Stimulated activated CD8-positive, alpha-beta memory T cell treated with anti-CD3 and anti-CD28 coated beads, Interleukin-7, amount 100 ng/mL, for 24 hours (primary cell): ENCODE results near the gene CDH12.
"Not testable (repeated sequence)": the region's sequence is repeated elsewhere in the genome, so short reads cannot be mapped to it uniquely, and the experiment has no call there.

ENCODE experiments used
- DNase-seq: peaks from one replicate; pipeline ENCODE4 v3.0.0-alpha.2; 2020; ENCODE audit warnings: low read depth

The CDH12 gene

DNA sequence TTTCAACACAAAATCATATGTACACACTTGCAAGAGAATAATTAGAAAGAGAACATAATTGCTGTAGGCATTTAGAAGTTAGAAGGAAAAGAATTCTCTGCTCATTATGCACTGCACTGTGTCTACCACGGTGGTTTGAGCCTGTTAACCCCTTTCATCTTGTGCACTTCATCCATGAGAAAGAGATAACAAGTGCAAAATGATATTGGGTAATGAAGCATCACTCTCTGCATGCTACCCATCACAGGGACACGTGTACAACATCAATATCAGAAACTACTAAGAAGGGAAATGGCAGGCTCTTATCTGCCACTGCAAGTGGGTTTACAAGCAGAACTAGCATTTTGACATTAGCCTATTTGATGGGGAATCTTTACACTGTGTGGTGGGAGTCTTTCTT is 202.6 kb downstream of the CDH12 start:
- no peak for DNase-seq

DNA sequence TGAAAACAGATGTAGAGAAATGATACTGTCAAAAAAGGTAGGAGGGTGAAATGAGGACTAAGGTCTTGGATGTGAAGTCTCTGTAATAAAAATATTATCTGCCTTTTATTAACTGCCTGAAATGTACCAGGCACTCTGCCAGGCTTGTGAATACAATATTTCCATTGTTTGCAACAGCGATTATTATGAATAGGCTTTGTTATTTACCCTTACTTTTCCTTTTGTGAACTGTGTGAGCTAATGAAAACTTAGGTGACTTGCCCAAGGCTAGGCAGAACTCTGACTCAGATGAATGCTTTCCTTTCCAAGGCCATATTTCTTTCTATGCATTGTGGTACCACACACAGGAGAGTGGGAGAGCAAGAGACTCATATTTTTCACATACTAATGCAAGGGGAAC is 204.1 kb downstream of the CDH12 start:
- no peak for DNase-seq

DNA sequence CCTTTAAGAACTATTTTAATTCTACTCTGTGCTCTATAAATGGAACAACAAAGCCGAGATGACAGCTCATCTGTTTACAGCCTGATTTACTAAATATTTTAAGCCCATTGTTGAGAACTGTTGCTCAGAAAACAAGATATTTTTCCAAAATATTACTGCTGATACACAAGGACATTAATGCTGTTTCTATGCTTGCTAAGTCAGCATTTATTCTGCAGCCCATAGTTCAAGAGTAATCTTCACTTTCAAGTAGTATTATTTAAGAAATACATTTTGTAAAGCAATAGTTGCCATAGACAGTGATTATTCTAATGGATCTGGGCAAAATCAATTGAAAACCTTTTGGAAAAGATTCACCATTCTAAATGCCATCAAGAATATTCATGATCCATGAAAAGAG is 208.3 kb downstream of the CDH12 start:
- no peak for DNase-seq

DNA sequence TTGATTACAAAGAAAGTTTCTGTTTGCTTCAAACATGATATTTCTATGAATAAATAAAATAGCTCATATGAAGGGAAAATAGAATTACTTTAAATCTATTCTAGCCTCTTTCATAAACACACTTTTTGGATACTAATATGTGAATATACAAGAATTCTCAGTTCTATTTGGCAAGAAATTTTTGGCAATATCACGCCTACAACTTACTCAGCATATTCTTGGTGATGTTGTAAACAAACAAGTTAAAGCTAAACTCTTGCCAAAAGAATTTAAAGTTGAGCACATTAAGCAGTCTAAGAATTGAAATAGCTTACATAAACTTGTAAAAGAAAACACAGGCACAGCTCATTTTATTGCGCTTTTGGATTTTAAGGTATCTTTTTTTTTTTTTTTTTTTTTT is 209.8 kb downstream of the CDH12 start:
- no peak for DNase-seq

DNA sequence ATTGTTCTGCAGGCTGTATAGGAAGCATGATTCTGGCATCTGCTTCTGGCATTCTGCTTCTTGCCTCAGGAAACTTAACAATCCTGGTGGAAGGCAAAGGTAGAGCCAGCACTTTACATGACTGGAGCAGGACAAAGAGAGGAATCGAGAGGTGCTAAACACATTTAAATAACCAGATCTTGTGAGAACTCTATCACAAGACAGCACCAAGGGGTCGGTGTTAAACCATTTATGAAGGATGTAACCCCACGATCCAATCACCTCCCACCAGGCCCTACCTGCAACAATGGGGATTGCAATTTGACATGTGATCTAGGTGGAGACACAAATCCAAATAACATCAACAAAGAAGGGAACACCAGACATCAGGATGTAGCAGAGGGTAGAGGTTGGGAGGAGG is 221.5 kb downstream of the CDH12 start:
- no peak for DNase-seq

DNA sequence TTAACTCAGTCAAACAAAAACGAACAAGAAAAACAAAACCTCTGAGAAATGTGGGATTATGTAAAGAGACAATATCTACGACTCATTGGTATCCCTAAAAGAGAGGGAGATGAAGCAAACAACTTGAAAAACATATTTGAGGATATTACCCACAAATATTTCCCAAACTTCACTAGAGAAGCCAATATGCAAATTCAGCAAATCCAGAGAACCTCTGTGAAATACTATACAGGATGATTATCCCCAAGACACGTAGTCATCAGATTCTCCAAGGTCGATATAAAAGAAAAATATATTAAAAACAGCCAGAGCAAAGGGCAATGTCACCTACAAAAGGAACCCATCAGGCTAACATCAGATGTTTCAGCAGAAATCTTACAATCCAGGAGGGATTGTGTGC is 226.1 kb downstream of the CDH12 start:
- no peak for DNase-seq

DNA sequence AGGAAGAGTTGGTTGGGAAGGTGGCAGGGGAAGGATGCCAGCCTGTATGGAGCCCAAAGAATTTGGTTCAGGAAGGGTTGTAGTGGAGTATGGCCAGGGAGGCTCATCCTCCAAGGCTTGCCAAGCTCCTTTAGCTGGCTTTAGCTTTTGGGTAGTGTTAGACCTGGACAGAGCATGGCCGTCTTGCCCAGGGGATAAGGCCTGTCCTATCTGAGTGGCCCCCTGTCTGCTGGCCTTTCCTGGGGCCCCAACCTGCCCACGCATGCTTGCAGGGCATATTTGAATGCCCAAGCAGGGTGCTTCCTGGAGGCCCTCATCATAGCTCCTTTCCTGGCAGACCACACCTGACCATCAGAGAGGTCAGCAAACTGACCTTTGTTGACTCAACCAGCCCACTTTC is 227.7 kb downstream of the CDH12 start:
- no peak for DNase-seq

DNA sequence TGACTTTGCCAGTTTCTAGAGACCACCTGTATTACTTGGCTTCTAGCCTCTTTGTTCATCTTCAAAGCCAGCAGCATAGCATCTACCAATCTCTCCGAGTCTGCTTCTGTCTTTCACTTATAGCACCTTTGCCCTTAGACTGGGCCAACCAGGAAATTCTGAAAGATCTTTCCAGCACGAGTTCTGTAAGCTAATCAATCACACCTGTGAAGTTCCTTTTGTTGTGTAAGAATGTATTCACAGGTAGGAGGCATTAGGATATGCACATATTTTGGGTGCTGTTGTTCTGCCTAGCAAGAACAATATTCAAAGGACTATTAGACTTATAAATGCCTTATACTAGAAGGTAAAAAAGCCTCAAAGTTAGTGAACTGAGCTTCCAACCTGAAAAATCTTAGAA is 232.1 kb downstream of the CDH12 start:
- no peak for DNase-seq

DNA sequence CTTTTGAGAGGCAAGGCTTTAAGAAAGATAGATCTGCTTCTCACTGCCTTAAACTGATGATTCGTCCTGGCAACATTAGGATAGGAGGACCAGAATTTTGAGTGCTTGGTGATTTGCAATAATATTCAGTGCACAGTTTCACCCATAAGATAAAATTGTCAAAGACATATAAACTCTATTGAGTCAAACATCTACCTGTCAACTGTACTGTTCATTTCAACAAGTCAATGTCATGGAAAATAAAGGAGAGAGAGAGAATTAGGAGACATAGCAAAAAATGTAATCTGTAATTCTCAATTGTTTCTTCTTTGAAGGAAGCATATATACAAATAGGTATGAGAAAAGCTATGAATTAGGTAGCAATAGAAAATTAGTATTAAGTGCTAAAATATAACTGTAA is 237.2 kb downstream of the CDH12 start:
- DNase-seq: no peak

DNA sequence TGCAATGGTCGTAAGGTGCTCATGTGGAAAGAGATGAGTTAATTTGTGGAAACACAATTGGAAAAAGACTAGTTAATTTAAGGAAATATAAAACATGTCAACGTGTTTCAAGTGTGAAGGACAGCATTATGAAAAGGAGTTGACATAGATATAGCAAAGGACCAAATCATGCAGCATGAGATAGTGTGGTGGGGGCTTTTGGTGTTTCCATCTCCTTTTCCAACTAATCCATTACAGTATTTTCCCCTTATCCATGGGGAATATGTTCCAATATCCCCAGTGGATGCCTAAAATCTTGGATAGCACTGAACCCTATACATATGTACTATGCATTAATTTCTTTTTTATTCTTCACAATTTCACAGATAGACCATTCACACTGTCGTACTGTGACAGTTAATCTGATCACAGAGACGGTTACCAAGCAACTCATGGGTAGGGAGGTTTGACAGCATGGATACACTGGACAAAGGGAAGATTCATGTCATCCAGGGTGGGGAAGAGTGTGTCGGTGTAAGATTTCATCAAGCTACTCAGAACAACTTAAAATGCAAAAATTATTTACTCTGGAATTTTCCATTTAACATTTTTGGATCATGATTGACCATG is 238.6 kb downstream of the CDH12 start:
- DNase-seq: no peak

DNA sequence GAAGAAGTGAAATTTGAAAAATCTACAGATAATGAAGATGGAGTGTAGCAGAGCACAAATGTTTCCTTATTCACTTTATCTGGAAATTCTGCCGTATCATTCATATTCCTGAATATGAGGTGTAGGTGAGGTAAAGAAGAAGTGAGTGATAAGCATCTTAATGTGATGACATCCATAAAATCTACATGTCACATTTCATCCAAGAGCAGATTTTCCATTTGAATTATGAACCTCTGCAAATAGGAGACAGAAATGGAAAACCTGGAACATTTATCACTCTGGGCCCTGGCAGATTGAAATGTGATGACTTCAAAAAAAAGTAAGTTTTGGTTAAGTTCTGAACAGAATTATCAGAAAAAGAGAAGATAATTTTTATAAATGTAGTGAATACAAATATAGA is 240.2 kb downstream of the CDH12 start:
- no peak for DNase-seq

DNA sequence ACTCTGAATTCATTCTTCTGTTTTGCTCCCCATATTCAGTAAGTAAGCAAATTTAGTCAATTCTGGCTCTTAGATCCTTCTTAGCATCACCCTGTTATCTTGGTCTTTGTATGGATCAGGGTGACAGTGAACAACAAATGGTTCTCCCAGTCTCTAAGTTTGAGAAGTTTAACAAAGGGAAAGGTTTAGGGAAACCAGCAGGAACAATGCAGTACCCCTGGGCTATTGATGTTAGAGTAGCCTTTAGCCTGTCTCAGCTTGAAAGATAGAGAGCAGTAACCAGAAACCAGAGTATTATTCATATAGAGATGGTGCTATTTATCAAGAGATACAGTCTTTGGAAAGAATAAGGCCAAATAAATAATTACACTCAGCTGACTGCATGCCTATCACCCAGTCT is 241.8 kb downstream of the CDH12 start:
- no peak for DNase-seq

DNA sequence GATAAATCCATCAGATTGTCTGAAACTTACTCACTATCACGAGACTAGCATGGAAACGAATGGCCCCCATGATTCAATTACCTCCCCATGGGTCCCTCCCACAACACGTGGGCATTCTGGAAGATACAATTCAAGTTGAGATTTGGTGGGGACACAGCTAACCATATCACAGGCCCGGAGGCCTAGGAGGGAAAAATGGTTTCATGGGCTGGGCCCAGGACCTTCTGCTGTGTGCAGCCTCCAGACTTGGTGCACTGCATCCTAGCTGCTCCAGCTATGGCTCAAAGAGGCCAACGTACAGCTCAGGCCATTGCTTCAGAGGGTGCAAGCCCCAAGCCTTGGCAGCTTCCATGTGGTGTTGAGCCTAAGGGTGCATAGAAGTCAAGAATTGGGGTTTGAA is 245.6 kb downstream of the CDH12 start:
- DNase-seq: not testable (repeated sequence)

DNA sequence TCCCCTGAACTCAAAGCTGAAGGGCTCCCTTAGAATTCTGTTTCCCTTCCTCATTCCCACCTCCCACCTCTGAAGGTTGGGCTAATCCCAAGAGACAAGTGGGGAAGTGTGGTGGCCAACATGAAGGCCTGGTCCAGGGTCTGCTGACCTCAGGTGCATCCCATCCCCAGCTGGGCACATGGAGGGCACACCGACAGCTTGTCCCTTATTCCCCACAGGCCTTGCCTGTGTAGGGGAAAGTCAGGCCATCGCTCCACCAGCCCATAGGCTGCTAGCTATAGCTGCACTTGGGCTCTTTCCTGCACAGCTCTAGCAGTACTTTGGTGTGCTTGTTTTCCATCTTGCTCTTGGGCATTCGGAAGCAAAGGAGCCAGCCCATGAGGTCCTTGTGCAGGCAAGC is 247.7 kb downstream of the CDH12 start:
- no peak for DNase-seq

DNA sequence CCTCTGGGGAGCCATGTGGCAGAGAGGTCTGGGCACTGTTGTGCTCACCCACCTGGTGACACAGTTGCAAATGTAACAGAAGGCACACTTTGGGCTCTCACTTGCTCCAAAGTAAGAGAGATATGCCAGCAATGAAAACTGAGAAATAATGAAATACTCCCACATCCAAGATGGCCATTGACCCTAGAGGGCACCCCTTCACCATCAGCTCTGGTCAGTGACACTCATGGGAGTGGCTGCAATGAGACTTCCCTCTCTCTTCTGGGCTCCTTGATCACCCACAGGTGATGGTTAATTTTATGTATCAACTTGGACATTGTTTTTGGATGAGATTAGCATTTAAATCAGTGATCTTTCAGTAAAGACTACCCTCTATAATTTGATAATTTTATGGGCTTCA is 248.4 kb downstream of the CDH12 start:
- no peak for DNase-seq

DNA sequence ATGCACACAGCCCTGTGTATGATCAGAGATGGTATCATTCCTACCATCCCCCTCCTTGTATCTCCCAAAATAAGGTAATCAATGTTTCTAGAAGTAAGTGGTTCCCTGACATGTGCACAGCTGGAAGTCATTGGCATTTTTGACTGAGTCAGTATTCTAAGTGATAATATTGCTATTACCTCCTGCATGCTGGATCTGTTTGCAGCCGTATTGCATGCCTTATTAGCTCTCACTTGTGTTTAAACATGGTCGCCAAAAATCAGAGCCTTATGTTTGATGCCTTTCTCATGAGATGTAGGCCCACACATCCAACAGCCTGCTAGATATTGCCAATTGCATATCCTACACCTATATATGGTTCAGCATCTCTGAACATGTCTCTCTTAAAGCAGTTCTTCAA is 254.3 kb downstream of the CDH12 start:
- no peak for DNase-seq

DNA sequence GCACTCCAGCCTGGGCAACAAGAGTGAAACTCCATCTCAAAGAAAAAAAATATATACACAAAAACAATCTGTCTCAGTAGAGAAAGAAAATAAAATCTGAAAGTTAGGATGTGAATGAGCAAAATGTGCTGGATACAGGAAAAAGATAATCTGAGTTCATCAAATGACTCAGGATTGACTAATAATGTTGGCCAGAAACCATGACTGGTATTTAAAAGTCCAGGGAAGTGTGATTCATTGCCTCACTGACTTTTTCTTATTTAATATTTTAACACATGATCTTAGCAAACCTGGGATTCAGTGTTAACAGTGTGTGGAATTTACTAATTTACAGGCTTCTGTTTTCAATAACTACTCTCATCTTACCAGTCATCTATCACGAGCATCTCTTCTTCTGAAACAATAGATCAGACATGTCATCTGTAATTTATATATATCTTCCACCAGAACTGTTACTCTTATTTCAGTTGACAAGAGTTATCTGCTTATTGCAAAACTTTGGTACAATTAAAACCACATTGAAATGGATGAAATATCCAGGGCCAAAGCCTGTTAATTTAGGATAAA is 256.7 kb downstream of the CDH12 start:
- no peak for DNase-seq

DNA sequence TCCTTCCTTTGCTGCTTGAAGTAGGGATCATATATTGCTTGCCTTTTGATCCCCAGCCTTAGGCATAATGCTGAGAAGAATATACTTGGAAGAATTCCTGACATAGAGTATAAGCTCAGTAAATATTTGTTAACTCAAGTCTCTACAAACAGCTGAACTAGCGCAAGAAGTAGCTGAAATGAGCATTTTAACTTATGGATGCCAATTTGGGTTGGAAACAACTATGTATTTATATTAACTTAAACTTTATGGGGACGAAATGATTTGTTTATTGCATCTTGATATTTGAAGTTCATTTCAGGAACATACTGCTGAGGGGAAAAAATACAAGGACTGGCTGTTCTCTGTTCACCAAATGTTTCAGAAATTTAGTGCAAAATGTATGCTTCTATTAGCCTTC is 258.7 kb downstream of the CDH12 start:
- no peak for DNase-seq

DNA sequence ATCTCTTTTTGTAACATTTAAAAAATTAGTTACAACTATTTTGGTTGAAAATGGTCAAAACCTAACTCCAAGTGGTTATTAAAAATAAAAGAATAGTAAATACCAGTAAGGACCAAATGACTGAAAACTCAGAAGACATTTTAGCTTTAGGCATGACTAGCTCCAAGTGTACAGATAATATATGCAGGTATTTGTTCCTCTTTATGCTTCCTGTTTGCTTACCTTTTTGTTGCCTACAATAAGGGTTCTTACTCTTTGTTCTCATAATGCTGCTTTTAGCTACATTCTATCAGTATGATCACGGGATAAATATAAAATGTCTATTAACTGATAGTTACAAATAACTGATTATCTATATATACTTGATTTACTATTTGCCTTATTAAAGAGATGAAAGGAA is 259.6 kb downstream of the CDH12 start:
- DNase-seq: no peak

DNA sequence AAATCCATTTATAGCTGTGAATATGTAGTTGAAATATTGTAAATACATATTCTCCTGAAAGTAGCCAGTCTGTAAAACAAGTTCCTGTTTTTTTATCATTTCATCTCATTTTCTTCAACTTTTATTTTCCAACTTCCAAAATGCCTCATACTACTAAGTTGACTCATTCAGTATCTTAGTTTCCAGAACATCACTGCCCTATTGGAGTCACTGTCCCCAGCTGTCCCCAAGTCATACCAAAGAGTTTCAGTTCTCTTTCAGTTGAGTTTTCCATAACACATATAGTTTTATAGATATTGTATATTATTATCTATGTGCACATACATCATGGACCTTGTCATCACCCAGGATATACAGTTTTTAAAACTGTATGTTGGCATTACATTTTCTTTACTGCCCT is 261.7 kb downstream of the CDH12 start:
- no peak for DNase-seq

DNA sequence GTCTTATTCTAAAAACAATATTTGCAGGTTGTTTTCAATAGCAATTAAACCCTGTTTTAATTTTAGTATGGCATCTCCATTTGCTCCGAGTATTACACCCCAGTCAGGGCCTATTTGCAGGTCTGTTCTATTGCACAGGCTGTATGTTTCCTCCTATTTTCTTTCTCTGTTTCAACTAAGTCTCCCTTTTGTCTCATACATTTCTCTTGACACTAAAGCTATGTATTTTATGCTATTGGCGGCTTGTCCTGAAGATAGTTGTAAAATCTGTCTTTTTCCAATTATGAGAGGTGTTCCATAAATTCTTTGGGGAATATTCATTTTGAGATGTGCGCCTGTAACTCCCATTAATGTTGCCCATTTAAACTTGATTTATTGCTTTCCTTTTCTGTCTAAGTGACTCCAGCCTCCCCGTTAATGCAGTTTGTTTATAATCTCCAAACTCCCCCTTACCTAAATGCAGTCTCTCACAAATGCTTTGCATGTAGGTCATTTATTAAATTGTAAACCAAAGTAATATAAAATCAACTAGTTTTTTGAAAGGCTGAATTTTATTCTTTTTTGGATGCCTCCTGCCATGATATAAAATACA is 262.4 kb downstream of the CDH12 start:
- no peak for DNase-seq

DNA sequence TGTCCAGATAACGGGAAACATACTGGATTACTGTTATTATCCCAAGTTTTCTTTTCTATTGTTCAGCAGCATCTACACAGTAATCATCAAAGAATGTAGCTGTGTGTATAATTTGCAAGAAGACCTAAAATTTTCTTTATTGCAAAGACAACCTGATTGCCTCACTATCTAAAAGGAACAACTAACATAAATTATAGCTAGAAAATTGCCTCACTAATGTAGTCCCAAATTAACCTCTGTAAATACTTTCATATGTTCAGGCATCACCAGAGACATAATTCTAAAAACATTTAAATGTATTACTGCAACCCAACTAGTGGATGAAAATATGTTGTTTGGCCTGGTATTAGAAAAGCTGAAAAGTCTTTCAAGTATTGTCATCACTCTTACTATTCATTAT is 275.4 kb downstream of the CDH12 start:
- no peak for DNase-seq

DNA sequence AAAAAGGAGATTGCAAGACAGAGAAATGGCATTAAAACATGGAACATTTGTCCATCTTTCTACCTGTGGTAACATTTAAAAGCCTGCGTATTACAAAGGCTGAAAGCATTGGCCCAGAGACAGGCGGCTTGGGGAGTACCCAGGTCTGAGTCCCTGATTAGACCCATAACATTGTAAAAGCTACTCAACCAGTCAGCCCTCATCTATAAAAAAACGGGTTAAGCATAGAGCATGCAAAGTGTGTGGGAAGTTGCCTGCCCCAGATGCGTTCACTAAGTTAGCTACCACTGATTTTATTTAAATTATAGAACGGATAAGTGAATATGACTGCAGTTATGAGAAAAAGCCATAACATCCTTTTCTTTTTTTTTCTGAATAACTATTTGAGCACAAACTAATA is 276.1 kb downstream of the CDH12 start:
- DNase-seq: no peak

DNA sequence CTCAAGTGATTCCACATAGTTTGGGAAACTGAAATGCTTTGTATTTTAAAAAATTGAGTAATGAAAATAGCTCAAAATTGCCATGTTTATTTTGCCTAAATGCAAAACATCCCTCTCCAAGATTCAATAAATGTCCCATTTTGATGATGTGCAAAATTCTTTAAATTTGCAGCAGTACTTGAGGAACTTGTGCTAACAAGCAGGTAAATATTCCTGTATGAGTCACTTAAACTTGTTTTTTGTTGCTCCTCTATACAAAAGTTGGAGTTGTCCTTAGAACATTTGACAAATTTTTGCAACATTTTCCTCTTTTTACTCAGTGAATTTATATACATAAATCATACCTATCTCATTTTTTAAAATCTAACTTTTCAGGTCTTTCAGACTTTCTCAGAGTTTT is 280.2 kb downstream of the CDH12 start:
- no peak for DNase-seq
